NCI-H2227 treated with DMSO at 0.1 percent for 48 hours (cell line): ENCODE results near the gene TEX2.

Experiments
- DNase-seq: peaks from one replicate; lab custom pipeline; 2025; lab: John Stamatoyannopoulos, UW

TEX2 gene

GRCh38 chr17:64115043-64115698 lies 147.9 kb downstream of the TEX2 start:
- DNase-seq: no peak

- no peak for DNase-seq
Measured at GRCh38 chr17:64113006-64113405, 150.1 kb downstream of the TEX2 start.

- DNase-seq: no peak
Measured at GRCh38 chr17:64111831-64112230, 151.2 kb downstream of the TEX2 start.

DNA sequence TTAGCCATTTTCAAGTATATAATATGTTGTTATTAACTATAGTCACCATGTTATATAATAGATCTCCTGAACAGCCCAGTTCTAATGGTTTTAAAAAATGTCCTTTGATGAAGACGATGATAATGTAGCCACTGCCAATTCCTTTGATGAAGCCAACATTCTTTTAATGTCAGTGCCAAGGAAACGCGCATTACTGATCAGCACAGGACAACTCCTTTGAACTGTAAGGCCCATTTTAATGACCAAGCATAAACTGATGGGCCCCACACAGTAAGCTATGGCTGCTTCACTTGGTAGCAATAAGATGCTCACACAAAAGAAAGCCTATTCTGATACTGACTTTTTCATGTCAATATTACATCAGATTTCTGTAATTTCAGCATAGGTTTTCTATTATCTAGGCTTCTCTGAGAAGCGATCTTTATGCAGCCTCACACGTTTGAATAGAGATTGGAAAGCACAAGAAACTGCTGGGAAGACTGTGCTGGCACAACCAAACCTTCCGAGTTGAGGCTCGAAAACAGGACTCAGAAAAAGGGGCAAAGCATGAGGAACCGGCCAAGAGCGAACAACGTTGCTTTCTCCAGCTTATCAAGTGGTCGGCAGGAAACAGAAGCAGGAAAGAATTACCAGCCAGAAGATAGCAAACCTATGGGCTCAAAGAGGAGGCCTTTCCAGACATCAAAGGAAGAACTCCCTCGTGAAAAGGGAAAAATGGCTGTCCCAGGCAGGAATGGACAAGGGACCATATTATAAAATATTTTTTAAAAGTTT lies 152.5 kb downstream of the TEX2 start:
- DNase-seq: no peak

DNA sequence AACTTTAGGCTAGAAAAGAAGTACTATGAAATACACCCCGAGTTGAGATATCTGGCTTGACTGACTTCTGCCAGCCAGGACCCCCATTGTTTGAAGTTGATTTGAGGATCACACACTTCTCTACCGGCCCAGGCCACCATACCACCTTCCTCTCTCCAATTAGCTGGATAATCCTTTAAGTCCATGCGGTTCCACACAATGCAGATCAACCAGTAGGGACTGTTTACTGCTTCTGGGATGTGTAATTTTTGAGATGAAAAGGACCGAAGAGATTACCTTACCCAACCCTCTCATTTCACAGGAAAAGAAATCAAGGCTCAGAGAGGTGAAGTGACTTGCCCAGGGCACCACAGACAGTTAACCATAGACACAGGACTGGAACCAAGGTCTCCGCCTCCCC lies 153.7 kb downstream of the TEX2 start:
- no peak for DNase-seq

DNA sequence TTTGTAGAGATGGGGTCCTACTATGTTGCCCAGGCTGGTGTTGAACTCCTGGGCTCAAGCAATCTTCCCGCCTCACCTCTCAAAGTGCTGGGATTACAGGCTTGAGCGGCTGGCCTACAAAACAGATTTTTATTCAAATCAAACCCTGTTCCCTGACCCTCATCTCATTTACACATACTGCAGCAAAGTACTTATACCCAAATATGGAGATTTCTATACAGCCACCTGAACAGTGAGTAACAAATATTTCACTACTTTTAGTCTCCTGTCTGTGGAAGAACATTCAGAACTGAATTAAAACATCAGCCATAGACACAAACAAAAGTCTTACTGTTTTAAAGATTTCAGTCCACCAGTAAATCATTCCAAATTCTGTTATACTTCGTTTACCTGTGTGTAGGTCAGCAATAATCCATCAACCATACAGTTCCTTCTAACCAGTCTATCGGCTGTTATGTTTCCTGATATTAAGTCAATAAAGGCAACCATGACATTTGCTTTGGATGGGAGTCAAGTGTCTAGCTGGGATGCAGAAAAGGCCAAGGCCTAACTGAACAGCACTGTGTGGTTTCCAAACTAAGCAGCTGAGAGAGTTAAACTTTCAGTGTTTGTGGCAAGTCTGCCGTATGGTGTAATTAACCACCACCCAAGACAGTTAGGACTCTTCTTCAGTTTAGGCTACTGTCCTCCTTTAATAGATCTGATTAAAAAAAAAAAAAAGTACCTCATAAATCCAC lies 155.4 kb downstream of the TEX2 start:
- no peak for DNase-seq

- no peak for DNase-seq
Measured at GRCh38 chr17:64106918-64107317, 156.1 kb downstream of the TEX2 start.

GRCh38 chr17:64103391-64104364 lies 159.4 kb downstream of the TEX2 start:
- DNase-seq: no peak

- no peak for DNase-seq
Measured at GRCh38 chr17:64102627-64103390, 160.3 kb downstream of the TEX2 start.

DNA sequence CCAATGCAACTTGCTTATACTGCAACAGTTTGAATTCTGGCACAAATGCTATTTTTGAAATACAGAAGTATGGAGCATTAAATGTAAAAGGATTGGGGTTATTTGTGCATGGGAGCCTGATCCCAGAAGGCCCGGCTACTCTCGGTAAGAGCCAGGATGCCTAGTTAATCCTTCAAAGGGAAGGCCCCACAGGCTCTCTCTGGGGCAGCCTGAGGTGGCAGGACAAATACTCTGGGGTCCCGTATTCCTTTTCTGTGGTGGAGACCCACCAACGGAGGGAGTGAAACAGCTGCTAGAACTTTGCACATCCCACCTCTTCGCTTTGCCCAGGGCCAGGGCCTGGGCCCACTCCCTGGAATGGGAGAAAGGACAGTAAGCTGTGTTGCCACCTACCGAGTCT lies 163.5 kb downstream of the TEX2 start:
- no peak for DNase-seq
